HepG2 (cell line): ENCODE measurements around the gene WASF1. TPM values are rescaled to one million over a fixed set of nuclear protein-coding genes. Genes with fewer than 3 reads are reported as not detected.

ENCODE experiments used
- HCFC1 ChIP-seq: fragments of 150-350 bp; IDR thresholded peaks from 2 replicates; pipeline ENCODE4 v1.6.1; 2014; ENCODE audit warnings: low read depth, low read length
- HNRNPLL ChIP-seq: fragments of 200-400 bp; formaldehyde crosslinking; IDR thresholded peaks from 2 replicates; pipeline ENCODE4 v1.6.1; 2017; ENCODE audit warnings: mild to moderate bottlenecking, low read depth, low read length; ENCODE audit not compliant: poor library complexity, severe bottlenecking
- IRX3 ChIP-seq: sonication (generic); formaldehyde crosslinking; IDR thresholded peaks from 2 replicates; pipeline ENCODE4 v1.8.1; 2023; ENCODE audit warnings: mild to moderate bottlenecking, low read depth, missing genetic modification reagents, borderline replicate concordance
- MAZ ChIP-seq, 2 experiments: sonication (generic) in 1 of 2; formaldehyde crosslinking in 1 of 2; IDR thresholded peaks; 2 replicates each; pipeline versions ENCODE4 v1.5.0 to v1.6.1; 2012 to 2020; ENCODE audit warnings: low read depth in 2 of 2, mild to moderate bottlenecking in 2 of 2, borderline replicate concordance in 1 of 2, improper control_type of control experiment in 1 of 2, low read length in 1 of 2, missing genetic modification reagents in 1 of 2, moderate library complexity in 1 of 2
- MYNN ChIP-seq: sonication (generic); formaldehyde crosslinking; IDR thresholded peaks from 2 replicates; pipeline ENCODE4 v1.4.0; 2020; ENCODE audit warnings: mild to moderate bottlenecking, low read depth, missing genetic modification reagents
- NR2C2 ChIP-seq: sonication (generic); formaldehyde crosslinking; IDR thresholded peaks from 2 replicates; pipeline ENCODE4 v1.4.0; 2020; ENCODE audit warnings: missing genetic modification reagents, mild to moderate bottlenecking, moderate library complexity, borderline replicate concordance
- REST ChIP-seq, 2 experiments: IDR thresholded peaks; 2 replicates each; pipeline ENCODE4 v1.6.1; 2011 to 2012; ENCODE audit warnings: low read length in 2 of 2, borderline replicate concordance in 1 of 2, low read depth in 1 of 2, mild to moderate bottlenecking in 1 of 2, moderate library complexity in 1 of 2
- TARDBP ChIP-seq: sonication (generic); formaldehyde crosslinking; IDR thresholded peaks from 2 replicates; pipeline ENCODE4 v1.8.0; 2022; ENCODE audit warnings: mild to moderate bottlenecking, missing genetic modification reagents
- ZNF709 ChIP-seq: sonication (generic); formaldehyde crosslinking; IDR thresholded peaks from 2 replicates; pipeline ENCODE4 v1.5.0; 2020; ENCODE audit warnings: mild to moderate bottlenecking, missing genetic modification reagents
- polyA plus RNA-seq, 8 experiments: library from polyadenylated mRNA; depleted of rRNA in 3 of 8; stranded (reverse) in 7 of 8; unstranded in 1 of 8; fragments of >200 nt; fragmentation: Illumina TruSeq in 4 of 8; extraction: Trizol in 4 of 8; gene quantifications; 2 replicates each; pipeline versions ENCODE4 v1.2.1 to v1.2.3, GENCODE V29; 2011 to 2016; ENCODE audit warnings: low read depth in 4 of 8, missing spikeins in 1 of 8, mixed read lengths in 1 of 8; ENCODE audit not compliant: insufficient read depth in 1 of 8
- total RNA-seq, 5 experiments: library from RNA; depleted of rRNA; stranded (reverse); fragments of >200 nt; fragmentation: Illumina TruSeq; extraction: Trizol; gene quantifications; 2 replicates each; pipeline ENCODE4 v1.2.3, GENCODE V29; 2016; ENCODE audit warnings: low read depth in 1 of 5
- TF ChIP-seq, protein P1 (sequence below), 2 experiments: sonication (generic) in 1 of 2; formaldehyde crosslinking in 1 of 2; IDR thresholded peaks; 2 replicates each; pipeline versions ENCODE4 v1.4.0 to v1.6.1; 2018 to 2020; ENCODE audit warnings: missing genetic modification reagents in 2 of 2, borderline replicate concordance in 1 of 2, low read depth in 1 of 2, mild to moderate bottlenecking in 1 of 2, missing biosample characterization in 1 of 2
- TF ChIP-seq, protein P2 (sequence below): conservative IDR thresholded peaks from 2 replicates; pipeline ENCODE4 v1.6.1; 2018; ENCODE audit warnings: missing genetic modification reagents
- TF ChIP-seq, protein P3 (sequence below): sonication (generic); formaldehyde crosslinking; IDR thresholded peaks from 2 replicates; pipeline ENCODE4 v1.8.1; 2023; ENCODE audit warnings: mild to moderate bottlenecking, moderate library complexity, missing genetic modification reagents
- TF ChIP-seq, protein P4 (sequence below): sonication (generic); formaldehyde crosslinking; conservative IDR thresholded peaks from 2 replicates; pipeline ENCODE4 v1.4.0; 2020; ENCODE audit warnings: missing genetic modification reagents
- TF ChIP-seq, protein P5 (sequence below): sonication (generic); formaldehyde crosslinking; IDR thresholded peaks from 2 replicates; pipeline ENCODE4 v1.5.0; 2020; ENCODE audit warnings: missing genetic modification reagents

The WASF1 gene
- total and polyA plus RNA-seq, 2 of the 13 experiments (the other 11 are each of a cell fraction or from before 2014, with no cell fraction given), result 8.5 to 17.3 TPM

DNA sequence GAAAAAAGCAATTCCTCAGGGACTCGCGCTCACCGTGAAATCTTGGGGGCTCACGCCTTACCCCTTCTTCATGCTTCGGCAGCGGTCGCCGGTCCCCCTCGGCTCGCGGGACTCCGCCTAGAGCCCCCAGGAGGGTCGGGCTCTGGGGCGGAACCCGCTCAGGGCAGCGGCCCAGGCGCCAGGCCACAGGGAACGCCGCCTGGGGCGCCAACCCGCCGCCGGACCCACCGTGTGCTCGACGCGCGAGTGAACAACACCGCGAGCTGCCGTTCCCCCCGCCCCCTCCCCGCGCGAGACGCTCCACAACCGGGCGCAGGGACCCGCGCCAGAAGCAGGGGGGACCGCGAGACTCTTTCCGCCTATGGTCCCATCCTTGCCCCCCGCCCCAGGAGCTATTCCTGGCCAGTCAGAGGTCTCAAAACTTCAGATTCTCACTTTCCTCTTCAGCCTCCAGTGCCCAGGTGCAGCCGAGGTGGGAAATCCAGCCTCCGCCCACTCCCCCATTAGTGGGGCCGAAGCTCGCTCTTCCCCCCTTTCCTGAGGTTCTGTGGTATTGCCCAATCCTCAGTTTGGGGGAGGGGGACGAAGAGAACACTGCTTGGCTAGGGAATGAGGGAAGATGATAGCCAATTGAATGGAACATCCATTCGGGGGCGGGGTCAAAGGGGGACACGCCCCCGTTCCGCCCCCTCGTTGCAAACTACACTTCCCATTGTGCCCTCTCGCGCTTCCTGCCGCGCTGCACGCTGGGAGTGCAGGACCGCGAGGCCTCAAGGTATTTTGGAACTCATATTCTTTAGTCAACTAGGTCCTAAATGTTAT is at the start of gene WASF1 (continued):
- TF ChIP-seq, protein P1, sequence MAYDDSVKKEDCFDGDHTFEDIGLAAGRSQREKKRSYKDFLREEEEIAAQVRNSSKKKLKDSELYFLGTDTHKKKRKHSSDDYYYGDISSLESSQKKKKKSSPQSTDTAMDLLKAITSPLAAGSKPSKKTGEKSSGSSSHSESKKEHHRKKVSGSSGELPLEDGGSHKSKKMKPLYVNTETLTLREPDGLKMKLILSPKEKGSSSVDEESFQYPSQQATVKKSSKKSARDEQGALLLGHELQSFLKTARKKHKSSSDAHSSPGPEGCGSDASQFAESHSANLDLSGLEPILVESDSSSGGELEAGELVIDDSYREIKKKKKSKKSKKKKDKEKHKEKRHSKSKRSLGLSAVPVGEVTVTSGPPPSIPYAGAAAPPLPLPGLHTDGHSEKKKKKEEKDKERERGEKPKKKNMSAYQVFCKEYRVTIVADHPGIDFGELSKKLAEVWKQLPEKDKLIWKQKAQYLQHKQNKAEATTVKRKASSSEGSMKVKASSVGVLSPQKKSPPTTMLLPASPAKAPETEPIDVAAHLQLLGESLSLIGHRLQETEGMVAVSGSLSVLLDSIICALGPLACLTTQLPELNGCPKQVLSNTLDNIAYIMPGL (CRISPR knock-in tag; IDR thresholded peaks at IDR 0.05; ENCODE audit: borderline replicate concordance in 1 of 2, low read depth in 1 of 2), result peak; percentile 72 to 76
- TF ChIP-seq, protein P2, sequence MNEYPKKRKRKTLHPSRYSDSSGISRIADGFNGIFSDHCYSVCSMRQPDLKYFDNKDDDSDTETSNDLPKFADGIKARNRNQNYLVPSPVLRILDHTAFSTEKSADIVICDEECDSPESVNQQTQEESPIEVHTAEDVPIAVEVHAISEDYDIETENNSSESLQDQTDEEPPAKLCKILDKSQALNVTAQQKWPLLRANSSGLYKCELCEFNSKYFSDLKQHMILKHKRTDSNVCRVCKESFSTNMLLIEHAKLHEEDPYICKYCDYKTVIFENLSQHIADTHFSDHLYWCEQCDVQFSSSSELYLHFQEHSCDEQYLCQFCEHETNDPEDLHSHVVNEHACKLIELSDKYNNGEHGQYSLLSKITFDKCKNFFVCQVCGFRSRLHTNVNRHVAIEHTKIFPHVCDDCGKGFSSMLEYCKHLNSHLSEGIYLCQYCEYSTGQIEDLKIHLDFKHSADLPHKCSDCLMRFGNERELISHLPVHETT (CRISPR knock-in tag), result 0 out of 2 replicates have a peak, but pooled peaks have one; percentile 41
- TF ChIP-seq ZNF709, result peak; percentile 31; the same call in 1 of the 2 replicates
- peak in 1 of 2 experiments; percentile 19; a peak in 1 of 4 replicates for TF ChIP-seq REST (IDR thresholded peaks at IDR 0.05; ENCODE audit: borderline replicate concordance in 1 of 2, low read depth in 1 of 2, low read length in 2 of 2)
- TF ChIP-seq HNRNPLL, result no peak
- peak; percentile 53 for TF ChIP-seq MAZ (IDR thresholded peaks at IDR 0.05; ENCODE audit: borderline replicate concordance, low read depth, low read length)
- TF ChIP-seq MAZ (CRISPR knock-in tag; IDR thresholded peaks at IDR 0.05; ENCODE audit: low read depth), result peak; percentile 66; the same call in 1 of the 2 replicates
- peak; percentile 92 for TF ChIP-seq HCFC1
- TF ChIP-seq, protein P3, sequence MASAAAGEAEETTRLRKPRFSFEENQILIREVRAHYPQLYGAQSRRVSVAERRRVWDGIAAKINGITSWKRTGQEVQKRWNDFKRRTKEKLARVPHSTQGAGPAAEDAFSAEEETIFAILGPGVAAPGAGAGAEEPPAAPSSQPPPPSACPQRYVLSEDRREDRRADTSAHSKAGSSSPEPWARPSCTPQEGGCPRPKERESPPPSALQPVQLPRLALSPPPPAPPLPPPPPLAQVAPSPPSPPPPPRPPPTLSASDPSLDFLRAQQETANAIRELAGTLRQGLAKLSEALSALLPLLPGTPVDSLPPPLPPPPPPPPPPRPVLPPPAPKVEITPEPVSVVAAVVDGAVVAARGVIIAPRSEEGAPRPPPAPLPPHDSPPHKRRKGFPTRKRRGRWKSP (CRISPR knock-in tag), result no peak
- TF ChIP-seq, protein P4, sequence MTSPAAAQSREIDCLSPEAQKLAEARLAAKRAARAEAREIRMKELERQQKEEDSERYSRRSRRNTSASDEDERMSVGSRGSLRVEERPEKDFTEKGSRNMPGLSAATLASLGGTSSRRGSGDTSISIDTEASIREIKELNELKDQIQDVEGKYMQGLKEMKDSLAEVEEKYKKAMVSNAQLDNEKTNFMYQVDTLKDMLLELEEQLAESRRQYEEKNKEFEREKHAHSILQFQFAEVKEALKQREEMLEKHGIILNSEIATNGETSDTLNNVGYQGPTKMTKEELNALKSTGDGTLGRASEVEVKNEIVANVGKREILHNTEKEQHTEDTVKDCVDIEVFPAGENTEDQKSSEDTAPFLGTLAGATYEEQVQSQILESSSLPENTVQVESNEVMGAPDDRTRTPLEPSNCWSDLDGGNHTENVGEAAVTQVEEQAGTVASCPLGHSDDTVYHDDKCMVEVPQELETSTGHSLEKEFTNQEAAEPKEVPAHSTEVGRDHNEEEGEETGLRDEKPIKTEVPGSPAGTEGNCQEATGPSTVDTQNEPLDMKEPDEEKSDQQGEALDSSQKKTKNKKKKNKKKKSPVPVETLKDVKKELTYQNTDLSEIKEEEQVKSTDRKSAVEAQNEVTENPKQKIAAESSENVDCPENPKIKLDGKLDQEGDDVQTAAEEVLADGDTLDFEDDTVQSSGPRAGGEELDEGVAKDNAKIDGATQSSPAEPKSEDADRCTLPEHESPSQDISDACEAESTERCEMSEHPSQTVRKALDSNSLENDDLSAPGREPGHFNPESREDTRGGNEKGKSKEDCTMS (CRISPR knock-in tag), result no peak
- TF ChIP-seq, protein P5, sequence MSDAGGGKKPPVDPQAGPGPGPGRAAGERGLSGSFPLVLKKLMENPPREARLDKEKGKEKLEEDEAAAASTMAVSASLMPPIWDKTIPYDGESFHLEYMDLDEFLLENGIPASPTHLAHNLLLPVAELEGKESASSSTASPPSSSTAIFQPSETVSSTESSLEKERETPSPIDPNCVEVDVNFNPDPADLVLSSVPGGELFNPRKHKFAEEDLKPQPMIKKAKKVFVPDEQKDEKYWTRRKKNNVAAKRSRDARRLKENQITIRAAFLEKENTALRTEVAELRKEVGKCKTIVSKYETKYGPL (CRISPR knock-in tag), result no peak
- TF ChIP-seq MYNN (CRISPR knock-in tag), result no peak
- peak; percentile 80; the same call in 1 of the 2 replicates for TF ChIP-seq IRX3 (CRISPR knock-in tag)
- peak; percentile 72; the same call in 1 of the 2 replicates for TF ChIP-seq NR2C2 (CRISPR knock-in tag)
- TF ChIP-seq TARDBP, result peak; percentile 76
